GM13977 (cell line): Measurements from ENCODE around the gene TMTC4.
"Not testable (repeated sequence)": the region's sequence is repeated elsewhere in the genome, so short reads cannot be mapped to it uniquely, and the experiment has no call there.

Experiments
- DNase-seq: peaks from one replicate; pipeline ENCODE4 v3.0.0; 2012; ENCODE audit warnings: low spot score
- CTCF ChIP-seq: IDR thresholded peaks from 2 replicates; pipeline ENCODE4 v1.5.1; 2012; ENCODE audit warnings: mild to moderate bottlenecking, control low read depth; ENCODE audit not compliant: insufficient read depth; ENCODE audit errors: extremely low read depth, missing control alignments
- in situ Hi-C: fragments of 300-500 bp; cut with MboI; formaldehyde crosslinking; loops from one replicate; pipeline ENCODE4 v1.12.0; 2022; ENCODE audit warnings: low sequenced_read_pairs, low pct_unique_long_range_greater_than_20kb, mixed read lengths, inconsistent platforms; ENCODE audit not compliant: unreplicated experiment

Gene TMTC4

GRCh38 chr13:100619940-100620339, 54.7 kb downstream of the TMTC4 start:
- DNase-seq = no peak
- in situ Hi-C loops = no loop called here
- no peak for TF ChIP-seq CTCF

GRCh38 chr13:100618897-100619296, 55.7 kb downstream of the TMTC4 start:
- in situ Hi-C loops, DNase-seq: not testable (repeated sequence)

- DNase-seq = no peak
- in situ Hi-C loops = no loop called here
- no peak for TF ChIP-seq CTCF
Measured at GRCh38 chr13:100613031-100613430, 61.6 kb downstream of the TMTC4 start.

- no peak for DNase-seq
- in situ Hi-C loops = no loop called here
- no peak for TF ChIP-seq CTCF
Measured at GRCh38 chr13:100611678-100612492, 62.7 kb downstream of the TMTC4 start.

GRCh38 chr13:100610391-100611347, 63.9 kb downstream of the TMTC4 start:
- DNase-seq = no peak
- TF ChIP-seq CTCF = no peak
- in situ Hi-C loops = no loop called here

GRCh38 chr13:100608906-100609305, 65.7 kb downstream of the TMTC4 start:
- in situ Hi-C loops = no loop called here

More at GRCh38 chr13:100608906-100609305, 65.7 kb downstream of the TMTC4 start:
- peak; percentile 78 for DNase-seq
- TF ChIP-seq CTCF = no peak
